ENCODE results near the gene C1orf159. TPM values are rescaled to one million over a fixed set of nuclear protein-coding genes. Genes with fewer than 3 reads are reported as not detected.

Gene C1orf159
- total and polyA plus RNA-seq, 12 donors, result 2.9 to 14.0 (median 4.1) TPM

DNA sequence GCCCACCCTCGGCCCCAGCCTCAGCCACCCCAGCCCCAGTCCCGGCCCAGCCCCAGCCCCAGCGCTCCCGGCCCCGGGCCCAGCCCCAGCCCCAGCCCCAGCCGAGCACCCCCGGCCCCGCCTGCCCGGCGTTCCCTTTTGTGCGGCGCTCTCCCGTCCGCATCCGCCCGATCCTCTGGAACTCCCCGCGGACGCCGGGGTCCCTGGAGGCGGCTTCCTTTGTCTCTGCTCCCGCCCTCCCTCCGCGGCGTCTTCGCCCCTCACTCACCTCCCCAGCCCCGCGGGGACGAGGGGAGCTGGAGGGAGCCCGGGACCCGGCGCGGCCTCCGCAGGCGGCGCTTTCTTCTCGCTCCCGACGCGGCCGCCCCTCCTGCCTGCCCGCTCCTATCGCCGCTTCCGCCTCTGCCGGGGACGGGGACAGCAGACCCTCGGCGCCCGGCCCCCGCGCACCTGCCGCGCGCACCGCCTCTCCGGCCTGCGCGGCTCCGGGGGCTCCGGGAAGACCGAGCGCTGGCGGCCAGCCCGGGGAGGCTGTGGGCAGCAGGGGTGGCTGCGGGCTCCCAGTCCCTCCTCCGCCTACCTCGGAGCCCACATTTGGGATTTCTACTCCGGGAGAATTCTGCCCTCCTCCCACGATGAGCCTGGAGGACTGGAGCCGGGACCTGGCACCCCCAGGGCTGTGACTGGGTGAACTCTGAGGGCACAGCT lies 82.0 kb downstream of the C1orf159 start:
- Histone ChIP-seq H3K9me3 (no peaks in the 10 kb centered on the region), H3K4me3 (peak overlapping the region in 8 of 10 donors; percentile 10 to 57 (median 43)), H3K27me3 (peaks cover 0 to 73% (median 12%) of the 10 kb centered on the region in 7 donors), H3K36me3 (peaks cover 0 to 21% (median 0%) of the 10 kb centered on the region in 9 donors), H3K27ac (no peak overlapping the region), H3K4me1 (peaks cover 0 to 47% (median 12%) of the 10 kb centered on the region in 9 donors)
- intact Hi-C loops (cut with DNase I), result loop anchor here in 2 of 10 donors (1.0 to 10.0 kb wide), 3 partner anchors 29 to 261 kb away; no protein-coding TSS in a partner anchor
- 21 to 28% methylated on average over 58 to 71 of the region's 71 CpGs for WGBS, 2 donors
- ATAC-seq (no peak), DNase-seq (no peak)
- TF ChIP-seq, protein P1, sequence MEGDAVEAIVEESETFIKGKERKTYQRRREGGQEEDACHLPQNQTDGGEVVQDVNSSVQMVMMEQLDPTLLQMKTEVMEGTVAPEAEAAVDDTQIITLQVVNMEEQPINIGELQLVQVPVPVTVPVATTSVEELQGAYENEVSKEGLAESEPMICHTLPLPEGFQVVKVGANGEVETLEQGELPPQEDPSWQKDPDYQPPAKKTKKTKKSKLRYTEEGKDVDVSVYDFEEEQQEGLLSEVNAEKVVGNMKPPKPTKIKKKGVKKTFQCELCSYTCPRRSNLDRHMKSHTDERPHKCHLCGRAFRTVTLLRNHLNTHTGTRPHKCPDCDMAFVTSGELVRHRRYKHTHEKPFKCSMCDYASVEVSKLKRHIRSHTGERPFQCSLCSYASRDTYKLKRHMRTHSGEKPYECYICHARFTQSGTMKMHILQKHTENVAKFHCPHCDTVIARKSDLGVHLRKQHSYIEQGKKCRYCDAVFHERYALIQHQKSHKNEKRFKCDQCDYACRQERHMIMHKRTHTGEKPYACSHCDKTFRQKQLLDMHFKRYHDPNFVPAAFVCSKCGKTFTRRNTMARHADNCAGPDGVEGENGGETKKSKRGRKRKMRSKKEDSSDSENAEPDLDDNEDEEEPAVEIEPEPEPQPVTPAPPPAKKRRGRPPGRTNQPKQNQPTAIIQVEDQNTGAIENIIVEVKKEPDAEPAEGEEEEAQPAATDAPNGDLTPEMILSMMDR (IDR thresholded peaks at IDR 0.05), result no peak

DNA sequence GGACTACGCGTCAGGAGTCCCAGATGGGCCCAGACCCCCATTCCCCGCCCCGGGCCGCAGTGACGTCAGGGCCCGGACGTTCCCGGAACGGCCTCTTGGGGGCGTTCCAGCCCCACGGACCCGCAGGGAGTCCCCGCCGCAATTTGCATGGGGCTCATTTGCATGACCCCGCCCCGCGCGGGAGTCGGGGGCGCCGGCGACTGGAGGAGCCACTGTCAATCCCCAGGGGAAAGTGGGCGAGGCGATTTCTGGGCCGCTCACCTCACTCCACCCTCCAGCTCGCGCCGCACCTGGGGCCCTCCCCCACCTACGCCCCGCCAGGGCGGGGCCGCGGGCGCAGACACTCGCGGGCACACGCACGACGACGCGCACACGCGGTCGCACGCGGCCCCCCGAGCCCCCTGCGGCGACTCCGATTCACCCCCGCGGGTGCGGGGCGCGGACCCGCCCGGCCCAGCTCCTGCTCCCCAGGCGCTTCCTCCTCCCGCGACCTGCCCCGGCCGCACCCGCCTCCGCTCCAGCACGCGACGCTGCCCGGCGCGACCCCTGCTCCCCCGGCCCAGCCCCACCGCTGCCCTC lies 82.8 kb downstream of the C1orf159 start:
- peak; percentile 76 to 89 (median 84) for ATAC-seq
- Histone ChIP-seq H3K27ac (no peak overlapping the region), H3K36me3 (peaks cover 0 to 21% (median 0%) of the 10 kb centered on the region in 9 donors), H3K9me3 (no peaks in the 10 kb centered on the region), H3K4me1 (peaks cover 0 to 42% (median 12%) of the 10 kb centered on the region in 9 donors), H3K4me3 (peak overlapping the region in 9 of 10 donors; percentile 35 to 57 (median 49)), H3K27me3 (peaks cover 0 to 65% (median 12%) of the 10 kb centered on the region in 7 donors)
- TF ChIP-seq, protein P1 (IDR thresholded peaks at IDR 0.05), result peak; percentile 50 to 78 (median 71)
- intact Hi-C loops (cut with DNase I), result loop anchor here in 2 of 10 donors (1.0 to 10.0 kb wide), 3 partner anchors 30 to 262 kb away; no protein-coding TSS in a partner anchor
- DNase-seq, result peak; percentile 70 to 76
- 10 to 20% methylated on average over 68 to 72 of the region's 73 CpGs for WGBS, 2 donors

DNA sequence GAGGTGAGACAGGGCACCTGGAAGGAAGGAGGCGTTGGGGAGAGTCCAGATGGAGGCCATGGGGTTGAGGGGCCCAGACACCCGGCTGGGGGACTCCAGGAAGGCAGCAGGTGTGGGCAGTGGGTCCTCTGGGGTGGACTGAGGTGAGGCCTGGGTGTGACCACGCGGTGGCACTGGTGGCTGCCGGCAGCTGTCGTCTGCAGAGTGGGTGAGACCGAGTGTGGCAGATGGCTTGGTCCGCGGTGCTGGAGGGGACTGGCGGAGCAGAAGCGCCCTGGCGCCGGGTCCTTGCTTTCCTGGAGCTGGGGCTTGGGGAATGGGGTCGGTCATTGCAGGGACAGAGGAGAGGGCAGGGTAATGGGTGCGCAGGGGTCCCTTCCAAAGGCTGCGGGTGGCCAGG lies 83.5 kb downstream of the C1orf159 start:
- peak overlapping the region in 9 of 10 donors; percentile 35 to 57 (median 49) for H3K4me3 ChIP-seq
- WGBS, 2 donors, result 33 to 44% methylated on average over 16 of the region's 16 CpGs
- intact Hi-C loops (cut with DNase I), result loop anchor here in 2 of 10 donors (5.0 to 10.0 kb wide), 2 partner anchors 35 to 262 kb away; no protein-coding TSS in a partner anchor
- H3K27me3 ChIP-seq, result peaks cover 0 to 58% (median 12%) of the 10 kb centered on the region in 7 donors
- H3K9me3 ChIP-seq, result no peaks in the 10 kb centered on the region
- H3K4me1 ChIP-seq, result peaks cover 0 to 40% (median 12%) of the 10 kb centered on the region in 9 donors
- H3K36me3 ChIP-seq, result peaks cover 0 to 27% (median 0%) of the 10 kb centered on the region in 9 donors
- H3K27ac ChIP-seq, result no peak overlapping the region
- TF ChIP-seq, protein P1 (IDR thresholded peaks at IDR 0.05), result no peak
- peak; percentile 19 to 74 (median 68) for ATAC-seq
- no peak for DNase-seq

Other genes with a start within 250 kb of the C1orf159 start
- 1 to 10 TPM in 8 of 10 donors, under 1 TPM in 2; 0.87 to 2.2 (median 1.2) TPM for gene SAMD11, start 192.2 kb downstream of the C1orf159 start, total RNA-seq
- gene SAMD11, start 192.2 kb downstream of the C1orf159 start, polyA plus RNA-seq, result 1 to 10 TPM; 1.5 to 2.4 TPM
- gene NOC2L, start 156.8 kb downstream of the C1orf159 start, total RNA-seq, result 10 to 100 TPM; 38.3 to 52.5 (median 42.6) TPM
- 10 to 100 TPM; 62.5 to 64.8 TPM for gene NOC2L, start 156.8 kb downstream of the C1orf159 start, polyA plus RNA-seq
- 1 to 10 TPM; 1.3 to 6.6 (median 3.2) TPM for gene KLHL17, start 155.5 kb downstream of the C1orf159 start, total RNA-seq
- 10 to 100 TPM in 1 of 2 donors, 1 to 10 TPM in 1; 7.7 to 10.2 TPM for gene KLHL17, start 155.5 kb downstream of the C1orf159 start, polyA plus RNA-seq
- under 1 TPM in 2 of 10 donors, not detected in 8; 0.13 to 0.30 TPM for gene PLEKHN1, start 149.6 kb downstream of the C1orf159 start, total RNA-seq
- under 1 TPM; 0.28 to 0.37 TPM for gene PLEKHN1, start 149.6 kb downstream of the C1orf159 start, polyA plus RNA-seq
- 100 to 1,000 TPM in 8 of 10 donors, 10 to 100 TPM in 2; 66.2 to 238 (median 122) TPM for gene PERM1, start 134.0 kb downstream of the C1orf159 start, total RNA-seq
- gene PERM1, start 134.0 kb downstream of the C1orf159 start, polyA plus RNA-seq, result 100 to 1,000 TPM in 1 of 2 donors, 10 to 100 TPM in 1; 55.1 to 513 TPM
- 10 to 100 TPM; 28.5 to 78.1 (median 41.6) TPM for gene HES4, start 116.0 kb downstream of the C1orf159 start, total RNA-seq
- 10 to 100 TPM; 49.2 to 49.8 TPM for gene HES4, start 116.0 kb downstream of the C1orf159 start, polyA plus RNA-seq
- gene ISG15, start 102.6 kb downstream of the C1orf159 start, total RNA-seq, result 100 to 1,000 TPM in 1 of 10 donors, 10 to 100 TPM in 8, 1 to 10 TPM in 1; 9.8 to 169 (median 20.9) TPM
- 100 to 1,000 TPM in 1 of 2 donors, 10 to 100 TPM in 1; 51.7 to 186 TPM for gene ISG15, start 102.6 kb downstream of the C1orf159 start, polyA plus RNA-seq
- 10 to 100 TPM; 12.7 to 33.9 (median 18.3) TPM for gene AGRN, start 96.0 kb downstream of the C1orf159 start, total RNA-seq
- gene AGRN, start 96.0 kb downstream of the C1orf159 start, polyA plus RNA-seq, result 10 to 100 TPM; 11.5 to 30.7 TPM
- not detected for gene RNF223, start 41.8 kb downstream of the C1orf159 start, total RNA-seq
- not detected for gene RNF223, start 41.8 kb downstream of the C1orf159 start, polyA plus RNA-seq
- gene TTLL10, start 57.8 kb upstream of the C1orf159 start, total RNA-seq, result under 1 TPM in 7 of 10 donors, not detected in 3; 0.11 to 0.53 (median 0.26) TPM
- gene TTLL10, start 57.8 kb upstream of the C1orf159 start, polyA plus RNA-seq, result under 1 TPM; 0.09 to 0.29 TPM
- 1 to 10 TPM in 1 of 10 donors, under 1 TPM in 2, not detected in 7; 0.28 to 1.7 (median 0.49) TPM for gene TNFRSF18, start 90.5 kb upstream of the C1orf159 start, total RNA-seq
- under 1 TPM in 1 of 2 donors, not detected in 1; 0.26 TPM for gene TNFRSF18, start 90.5 kb upstream of the C1orf159 start, polyA plus RNA-seq
- 10 to 100 TPM in 1 of 10 donors, 1 to 10 TPM in 7, under 1 TPM in 2; 0.52 to 24.8 (median 5.0) TPM for gene TNFRSF4, start 98.1 kb upstream of the C1orf159 start, total RNA-seq
- gene TNFRSF4, start 98.1 kb upstream of the C1orf159 start, polyA plus RNA-seq, result 1 to 10 TPM; 3.8 to 9.8 TPM
- 100 to 1,000 TPM in 9 of 10 donors, 10 to 100 TPM in 1; 95.6 to 174 (median 123) TPM for gene SDF4, start 115.9 kb upstream of the C1orf159 start, total RNA-seq
- gene SDF4, start 115.9 kb upstream of the C1orf159 start, polyA plus RNA-seq, result 100 to 1,000 TPM; 107 to 184 TPM
- gene B3GALT6, start 116.1 kb upstream of the C1orf159 start, total RNA-seq, result 10 to 100 TPM in 4 of 10 donors, 1 to 10 TPM in 6; 7.3 to 13.5 (median 9.1) TPM
- 10 to 100 TPM in 1 of 2 donors, 1 to 10 TPM in 1; 7.7 to 16.2 TPM for gene B3GALT6, start 116.1 kb upstream of the C1orf159 start, polyA plus RNA-seq
- gene C1QTNF12, start 130.6 kb upstream of the C1orf159 start, total RNA-seq, result 1 to 10 TPM in 4 of 10 donors, under 1 TPM in 5, not detected in 1; 0.42 to 1.9 (median 0.90) TPM
- gene C1QTNF12, start 130.6 kb upstream of the C1orf159 start, polyA plus RNA-seq, result 1 to 10 TPM; 1.6 to 2.3 TPM
- 10 to 100 TPM; 23.5 to 41.9 (median 29.2) TPM for gene UBE2J2, start 157.8 kb upstream of the C1orf159 start, total RNA-seq
- gene UBE2J2, start 157.8 kb upstream of the C1orf159 start, polyA plus RNA-seq, result 10 to 100 TPM; 43.8 to 44.1 TPM
- gene SCNN1D, start 164.3 kb upstream of the C1orf159 start, total RNA-seq, result 1 to 10 TPM; 1.0 to 5.4 (median 2.7) TPM
- 10 to 100 TPM in 1 of 2 donors, 1 to 10 TPM in 1; 1.0 to 22.5 TPM for gene SCNN1D, start 164.3 kb upstream of the C1orf159 start, polyA plus RNA-seq
- gene ACAP3, start 191.8 kb upstream of the C1orf159 start, total RNA-seq, result 10 to 100 TPM; 24.1 to 60.0 (median 30.4) TPM
- gene ACAP3, start 191.8 kb upstream of the C1orf159 start, polyA plus RNA-seq, result 100 to 1,000 TPM in 1 of 2 donors, 10 to 100 TPM in 1; 22.2 to 152 TPM
- 10 to 100 TPM in 3 of 10 donors, 1 to 10 TPM in 7; 5.6 to 11.9 (median 8.2) TPM for gene PUSL1, start 192.5 kb upstream of the C1orf159 start, total RNA-seq
- 10 to 100 TPM; 16.0 to 17.8 TPM for gene PUSL1, start 192.5 kb upstream of the C1orf159 start, polyA plus RNA-seq
- gene INTS11, start 208.6 kb upstream of the C1orf159 start, total RNA-seq, result 10 to 100 TPM; 44.7 to 91.7 (median 56.6) TPM
- gene INTS11, start 208.6 kb upstream of the C1orf159 start, polyA plus RNA-seq, result 100 to 1,000 TPM in 1 of 2 donors, 10 to 100 TPM in 1; 92.6 to 269 TPM
- gene CPTP, start 208.7 kb upstream of the C1orf159 start, total RNA-seq, result 100 to 1,000 TPM in 1 of 10 donors, 10 to 100 TPM in 9; 49.4 to 126 (median 65.4) TPM
- gene CPTP, start 208.7 kb upstream of the C1orf159 start, polyA plus RNA-seq, result 100 to 1,000 TPM in 1 of 2 donors, 10 to 100 TPM in 1; 55.3 to 222 TPM
- gene TAS1R3, start 215.2 kb upstream of the C1orf159 start, total RNA-seq, result under 1 TPM; 0.16 to 0.87 (median 0.35) TPM
- 1 to 10 TPM in 1 of 2 donors, under 1 TPM in 1; 0.39 to 3.1 TPM for gene TAS1R3, start 215.2 kb upstream of the C1orf159 start, polyA plus RNA-seq
- gene DVL1, start 233.3 kb upstream of the C1orf159 start, total RNA-seq, result 100 to 1,000 TPM in 3 of 10 donors, 10 to 100 TPM in 7; 64.7 to 153 (median 78.0) TPM
- 100 to 1,000 TPM in 1 of 2 donors, 10 to 100 TPM in 1; 75.4 to 153 TPM for gene DVL1, start 233.3 kb upstream of the C1orf159 start, polyA plus RNA-seq
- gene MXRA8, start 242.5 kb upstream of the C1orf159 start, total RNA-seq, result 10 to 100 TPM in 9 of 10 donors, 1 to 10 TPM in 1; 7.2 to 23.3 (median 14.6) TPM
- 10 to 100 TPM; 28.7 to 35.6 TPM for gene MXRA8, start 242.5 kb upstream of the C1orf159 start, polyA plus RNA-seq

All from heart right ventricle (tissue), 16 donors.